ENCODE results near the gene CTNNA3. TPM values are rescaled to one million over a fixed set of nuclear protein-coding genes. Genes with fewer than 3 reads are reported as not detected.

Gene CTNNA3
- total RNA-seq, 1 experiment from 2014 or later = 0.20 TPM

GRCh38 chr10:67609996-67610793 is 85.8 kb downstream of the CTNNA3 start:
- CTCF ChIA-PET = no interaction called here
- Mint-ChIP-seq H3K36me3 (ENCODE audit: insufficient read depth, unreplicated experiment) (no peaks in the 10 kb centered on the region), H3K4me3 (ENCODE audit: unreplicated experiment) (no peak overlapping the region), H3K27ac (ENCODE audit: unreplicated experiment) (no peak overlapping the region), H3K27me3 (ENCODE audit: insufficient read depth, unreplicated experiment) (no peaks in the 10 kb centered on the region), H3K4me1 (ENCODE audit: low read depth, unreplicated experiment) (no peaks in the 10 kb centered on the region), H3K9me3 (ENCODE audit: unreplicated experiment) (no peaks in the 10 kb centered on the region)
- BruUV-seq (replicated peaks) = no TSS peak
- TF ChIP-seq CTCF (IDR thresholded peaks at IDR 0.05; ENCODE audit: insufficient read depth in 1 of 2, low read depth in 1 of 2, low read length in 1 of 2, severe bottlenecking in 1 of 2, unreplicated experiment in 1 of 2) = no peak
- Histone ChIP-seq H3K36me3 (ENCODE audit: control insufficient read depth, insufficient read depth, low read length) (no peaks in the 10 kb centered on the region), H3K4me3 (ENCODE audit: low read depth, low read length) (no peak overlapping the region), H3K9me3 (no peaks in the 10 kb centered on the region), H3K27me3 (replicated peaks; ENCODE audit: control insufficient read depth, insufficient read depth, low read length) (no peaks in the 10 kb centered on the region), H3K4me1 (no peaks in the 10 kb centered on the region)
- intact Hi-C loops (cut with micrococcal nuclease; ENCODE audit: unreplicated experiment) = no loop called here
- POLR2A ChIA-PET = no interaction called here
- no peak for DNase-seq

GRCh38 chr10:67608001-67608400 is 88.0 kb downstream of the CTNNA3 start:
- no peaks in the 10 kb centered on the region for H3K4me1 ChIP-seq
- no peak for DNase-seq
- intact Hi-C loops (cut with micrococcal nuclease; ENCODE audit: unreplicated experiment) = no loop called here
- no peak overlapping the region for H3K4me3 Mint-ChIP-seq (ENCODE audit: unreplicated experiment)
- no peak overlapping the region for H3K4me3 ChIP-seq (ENCODE audit: low read depth, low read length)
- BruUV-seq (replicated peaks) = no TSS peak
- H3K27ac Mint-ChIP-seq (ENCODE audit: unreplicated experiment) = no peak overlapping the region
- no peaks in the 10 kb centered on the region for H3K9me3 ChIP-seq
- ChIA-PET CTCF (no interaction called here), POLR2A (no interaction called here)
- no peaks in the 10 kb centered on the region for H3K36me3 ChIP-seq (ENCODE audit: control insufficient read depth, insufficient read depth, low read length)
- no peaks in the 10 kb centered on the region for H3K36me3 Mint-ChIP-seq (ENCODE audit: insufficient read depth, unreplicated experiment)
- H3K27me3 ChIP-seq (replicated peaks; ENCODE audit: control insufficient read depth, insufficient read depth, low read length) = no peaks in the 10 kb centered on the region
- no peak for TF ChIP-seq CTCF (IDR thresholded peaks at IDR 0.05; ENCODE audit: insufficient read depth in 1 of 2, low read depth in 1 of 2, low read length in 1 of 2, severe bottlenecking in 1 of 2, unreplicated experiment in 1 of 2)
- H3K27me3 Mint-ChIP-seq (ENCODE audit: insufficient read depth, unreplicated experiment) = peaks cover 2% of the 10 kb centered on the region
- no peaks in the 10 kb centered on the region for H3K9me3 Mint-ChIP-seq (ENCODE audit: unreplicated experiment)
- H3K4me1 Mint-ChIP-seq (ENCODE audit: low read depth, unreplicated experiment) = no peaks in the 10 kb centered on the region

GRCh38 chr10:67607472-67607871 is 88.5 kb downstream of the CTNNA3 start:
- Mint-ChIP-seq H3K27ac (ENCODE audit: unreplicated experiment) (no peak overlapping the region), H3K4me3 (ENCODE audit: unreplicated experiment) (no peak overlapping the region)

More at GRCh38 chr10:67607472-67607871, 88.5 kb downstream of the CTNNA3 start:
- no peak for TF ChIP-seq CTCF (IDR thresholded peaks at IDR 0.05; ENCODE audit: insufficient read depth in 1 of 2, low read depth in 1 of 2, low read length in 1 of 2, severe bottlenecking in 1 of 2, unreplicated experiment in 1 of 2)
- ChIA-PET POLR2A (no interaction called here), CTCF (no interaction called here)
- peaks cover 2% of the 10 kb centered on the region for H3K27me3 Mint-ChIP-seq (ENCODE audit: insufficient read depth, unreplicated experiment)
- DNase-seq = no peak
- no peaks in the 10 kb centered on the region for H3K9me3 Mint-ChIP-seq (ENCODE audit: unreplicated experiment)
- Histone ChIP-seq H3K4me3 (ENCODE audit: low read depth, low read length) (no peak overlapping the region), H3K4me1 (no peaks in the 10 kb centered on the region), H3K27me3 (replicated peaks; ENCODE audit: control insufficient read depth, insufficient read depth, low read length) (no peaks in the 10 kb centered on the region), H3K9me3 (no peaks in the 10 kb centered on the region), H3K36me3 (ENCODE audit: control insufficient read depth, insufficient read depth, low read length) (no peaks in the 10 kb centered on the region)
- intact Hi-C loops (cut with micrococcal nuclease; ENCODE audit: unreplicated experiment) = no loop called here
- no peaks in the 10 kb centered on the region for H3K36me3 Mint-ChIP-seq (ENCODE audit: insufficient read depth, unreplicated experiment)
- BruUV-seq (replicated peaks) = no TSS peak
- no peaks in the 10 kb centered on the region for H3K4me1 Mint-ChIP-seq (ENCODE audit: low read depth, unreplicated experiment)

All from Caco-2 (cell line).